Measurements from ENCODE around the gene CLDN5.

CLDN5 gene

GRCh38 chr22:19524170-19525115, at the start of gene CLDN5:
CLDN5 (minus strand) TSS chr22:19524410; CDS start chr22:19524255, 155 bp downstream.
- no peak for TF ChIP-seq ZNF384 (IDR thresholded peaks at IDR 0.05)
- TF ChIP-seq SUZ12 (IDR thresholded peaks at IDR 0.05) = no peak
- no peak for TF ChIP-seq SP1 (IDR thresholded peaks at IDR 0.05)
- no peak for TF ChIP-seq PKNOX1 (IDR thresholded peaks at IDR 0.05)
- no peak for TF ChIP-seq TARDBP (IDR thresholded peaks at IDR 0.05)
- TF ChIP-seq LEF1 (IDR thresholded peaks at IDR 0.05; ENCODE audit: borderline replicate concordance) = no peak
- TF ChIP-seq BHLHE40 (IDR thresholded peaks at IDR 0.05; ENCODE audit: borderline replicate concordance) = no peak
- TF ChIP-seq L3MBTL2 (conservative IDR thresholded peaks at IDR 0.05) = no peak
- no peak for TF ChIP-seq HDGF (IDR thresholded peaks at IDR 0.05; ENCODE audit: borderline replicate concordance)
- no peak for TF ChIP-seq FOXM1 (IDR thresholded peaks at IDR 0.05; ENCODE audit: borderline replicate concordance)
- no peak for TF ChIP-seq NFRKB (IDR thresholded peaks at IDR 0.05)
- TF ChIP-seq FOXA1 (IDR thresholded peaks at IDR 0.05) = no peak
- TF ChIP-seq CTBP1 (IDR thresholded peaks at IDR 0.05; ENCODE audit: borderline replicate concordance) = no peak
- no peak for TF ChIP-seq FOXK2 (IDR thresholded peaks at IDR 0.05)
- TF ChIP-seq ARNT (IDR thresholded peaks at IDR 0.05) = no peak
- DNase-seq (ENCODE audit: extremely low spot score) = peak; percentile 6
- POLR2A ChIA-PET = no interaction called here
- CTCF ChIA-PET = interaction anchor here (0.7 kb wide), 1 partner anchor 194 kb away, joined by 3 read pairs; no protein-coding TSS in a partner anchor

GRCh38 chr22:19571995-19572394, 47.8 kb upstream of the CLDN5 start:
- no peak for DNase-seq (ENCODE audit: extremely low spot score)
- no peak for TF ChIP-seq SUZ12 (IDR thresholded peaks at IDR 0.05)
- TF ChIP-seq FOXK2 (IDR thresholded peaks at IDR 0.05) = no peak
- no peak for TF ChIP-seq ARNT (IDR thresholded peaks at IDR 0.05)
- no peak for TF ChIP-seq FOXM1 (IDR thresholded peaks at IDR 0.05; ENCODE audit: borderline replicate concordance)
- no peak for TF ChIP-seq TARDBP (IDR thresholded peaks at IDR 0.05)
- TF ChIP-seq FOXA1 (IDR thresholded peaks at IDR 0.05) = no peak
- ChIA-PET CTCF (no interaction called here), POLR2A (no interaction called here)

- ChIA-PET CTCF (no interaction called here), POLR2A (no interaction called here)
- no peak for TF ChIP-seq FOXK2 (IDR thresholded peaks at IDR 0.05)
- DNase-seq (ENCODE audit: extremely low spot score) = no peak
Measured at GRCh38 chr22:19571207-19571795, 47.1 kb upstream of the CLDN5 start.

- ChIA-PET POLR2A (interaction anchor here (0.9 kb wide), 1 partner anchor 15 kb away, joined by 3 read pairs; no protein-coding TSS in a partner anchor), CTCF (no interaction called here)
- TF ChIP-seq TARDBP (IDR thresholded peaks at IDR 0.05) (no peak), FOXK2 (IDR thresholded peaks at IDR 0.05) (no peak), FOXM1 (IDR thresholded peaks at IDR 0.05; ENCODE audit: borderline replicate concordance) (no peak), ARNT (IDR thresholded peaks at IDR 0.05) (no peak), ELF4 (IDR thresholded peaks at IDR 0.05) (no peak), CTBP1 (IDR thresholded peaks at IDR 0.05; ENCODE audit: borderline replicate concordance) (no peak), L3MBTL2 (conservative IDR thresholded peaks at IDR 0.05) (no peak), NFRKB (IDR thresholded peaks at IDR 0.05) (no peak), LEF1 (IDR thresholded peaks at IDR 0.05; ENCODE audit: borderline replicate concordance) (no peak), FOXA1 (IDR thresholded peaks at IDR 0.05) (no peak), SUZ12 (IDR thresholded peaks at IDR 0.05) (no peak), HDGF (IDR thresholded peaks at IDR 0.05; ENCODE audit: borderline replicate concordance) (no peak)
- DNase-seq (ENCODE audit: extremely low spot score) = no peak
Measured at GRCh38 chr22:19569976-19570375, 45.8 kb upstream of the CLDN5 start.

GRCh38 chr22:19569276-19569640, 45.0 kb upstream of the CLDN5 start:
- DNase-seq (ENCODE audit: extremely low spot score) = no peak
- CTCF ChIA-PET = no interaction called here
- TF ChIP-seq NFRKB (IDR thresholded peaks at IDR 0.05) (no peak), ZNF384 (IDR thresholded peaks at IDR 0.05) (no peak), FOXM1 (IDR thresholded peaks at IDR 0.05; ENCODE audit: borderline replicate concordance) (no peak), FOXK2 (IDR thresholded peaks at IDR 0.05) (no peak), LEF1 (IDR thresholded peaks at IDR 0.05; ENCODE audit: borderline replicate concordance) (no peak), ARNT (IDR thresholded peaks at IDR 0.05) (no peak), SUZ12 (IDR thresholded peaks at IDR 0.05) (no peak), PKNOX1 (IDR thresholded peaks at IDR 0.05) (no peak), SP1 (IDR thresholded peaks at IDR 0.05) (no peak), HDGF (IDR thresholded peaks at IDR 0.05; ENCODE audit: borderline replicate concordance) (no peak), CTBP1 (IDR thresholded peaks at IDR 0.05; ENCODE audit: borderline replicate concordance) (no peak), ELF4 (IDR thresholded peaks at IDR 0.05) (no peak), FOXA1 (IDR thresholded peaks at IDR 0.05) (no peak), BHLHE40 (IDR thresholded peaks at IDR 0.05; ENCODE audit: borderline replicate concordance) (no peak), L3MBTL2 (conservative IDR thresholded peaks at IDR 0.05) (no peak), TARDBP (IDR thresholded peaks at IDR 0.05) (no peak)
- POLR2A ChIA-PET = interaction anchor here (0.9 kb wide), 1 partner anchor 14 kb away, joined by 3 read pairs; no protein-coding TSS in a partner anchor

Measured in HEK293T (cell line).